IPS DF 4.7 (cell line): ENCODE data around the gene AKNA.

ENCODE experiments used
- DNase-seq: peaks from one replicate; pipeline ENCODE4 v3.0.0-alpha.2; 2013; ENCODE audit warnings: low spot score; ENCODE audit errors: extremely low read depth

Gene AKNA

GRCh38 chr9:114375386-114376175 is 12.2 kb downstream of the AKNA start:
- DNase-seq, result no peak

- DNase-seq, result no peak
Measured at GRCh38 chr9:114374936-114375335, 12.8 kb downstream of the AKNA start.

GRCh38 chr9:114373960-114374730 is 13.6 kb downstream of the AKNA start:
- no peak for DNase-seq

GRCh38 chr9:114372921-114373448 is 14.8 kb downstream of the AKNA start:
- no peak for DNase-seq

GRCh38 chr9:114371973-114372917 is 15.5 kb downstream of the AKNA start:
- no peak for DNase-seq

- DNase-seq, result no peak
Measured at GRCh38 chr9:114371343-114371944, 16.3 kb downstream of the AKNA start.

GRCh38 chr9:114370968-114371320 is 16.8 kb downstream of the AKNA start:
- DNase-seq, result no peak

GRCh38 chr9:114370251-114370967 is 17.4 kb downstream of the AKNA start:
- no peak for DNase-seq

- DNase-seq, result no peak
Measured at GRCh38 chr9:114369216-114370130, 18.3 kb downstream of the AKNA start.

GRCh38 chr9:114367772-114368569 is 19.8 kb downstream of the AKNA start:
- no peak for DNase-seq

- no peak for DNase-seq
Measured at GRCh38 chr9:114367366-114367765, 20.4 kb downstream of the AKNA start.

GRCh38 chr9:114366334-114367128 is 21.3 kb downstream of the AKNA start:
- DNase-seq, result no peak

GRCh38 chr9:114365194-114365593 is 22.6 kb downstream of the AKNA start:
- no peak for DNase-seq

GRCh38 chr9:114364134-114365041 is 23.4 kb downstream of the AKNA start:
- DNase-seq, result no peak

- DNase-seq, result no peak
Measured at GRCh38 chr9:114363424-114363823, 24.4 kb downstream of the AKNA start.

GRCh38 chr9:114362394-114362793 is 25.4 kb downstream of the AKNA start:
- DNase-seq, result no peak

GRCh38 chr9:114361542-114361941 is 26.2 kb downstream of the AKNA start:
- DNase-seq, result no peak
